SU-DHL-6 (cell line): ENCODE data around the gene ATXN7.

Experiments
- H2AFZ ChIP-seq: fragments of 200-600 bp; sonication (generic); 2 replicates; pipeline ENCODE4 v1.6.1; 2014; ENCODE audit warnings: low read depth, mild to moderate bottlenecking, moderate library complexity, mixed read lengths, antibody characterized with exemption, low read length; ENCODE audit not compliant: severe bottlenecking
- H3F3A ChIP-seq: fragments of 200-600 bp; shearing (Covaris generic); 2 replicates; pipeline ENCODE4 v1.6.0; 2016; ENCODE audit warnings: antibody characterized with exemption, mild to moderate bottlenecking; ENCODE audit not compliant: insufficient read depth
- H3K27ac ChIP-seq: fragments of 200-600 bp; sonication (generic); 2 replicates; pipeline ENCODE4 v1.5.1; 2016; ENCODE audit warnings: low read depth, mild to moderate bottlenecking, low read length, moderate library complexity, mixed read lengths
- H3K27me3 ChIP-seq: fragments of 200-600 bp; sonication (generic), shearing (Covaris generic); 2 replicates; pipeline ENCODE4 v1.6.0; 2014; ENCODE audit warnings: mild to moderate bottlenecking, low read length
- H3K36me3 ChIP-seq: fragments of 200-600 bp; sonication (generic); 2 replicates; pipeline ENCODE4 v1.6.1; 2014; ENCODE audit warnings: mild to moderate bottlenecking, low read length, mixed read lengths
- H3K4me2 ChIP-seq: fragments of 300-600, 200-600 bp; shearing (Covaris generic), sonication (generic); 2 replicates; pipeline ENCODE4 v1.6.0; 2014; ENCODE audit warnings: low read length, low read depth, mild to moderate bottlenecking; ENCODE audit not compliant: poor library complexity, severe bottlenecking
- H3K4me3 ChIP-seq: fragments of 200-600 bp; sonication (generic); 2 replicates; pipeline ENCODE4 v1.5.1; 2014; ENCODE audit warnings: antibody characterized with exemption, low read length, mild to moderate bottlenecking, mixed read lengths; ENCODE audit not compliant: insufficient read depth, poor library complexity, severe bottlenecking
- H3K79me2 ChIP-seq: fragments of 200-600 bp; sonication (generic); 2 replicates; pipeline ENCODE4 v1.6.1; 2014; ENCODE audit warnings: mild to moderate bottlenecking, low read length, moderate library complexity; ENCODE audit not compliant: insufficient read depth
- H3K9ac ChIP-seq: fragments of 200-600 bp; sonication (generic); 2 replicates; pipeline ENCODE4 v1.7.0; 2014; ENCODE audit warnings: mild to moderate bottlenecking, low read length
- H3K9me2 ChIP-seq: fragments of 200-600 bp; sonication (generic); replicated peaks from 2 replicates; pipeline ENCODE4 v1.6.1; 2014; ENCODE audit warnings: low read length; ENCODE audit not compliant: insufficient read depth
- H3K9me3 ChIP-seq: fragments of 200-600 bp; sonication (generic); 2 replicates; pipeline ENCODE4 v1.6.1; 2014; ENCODE audit warnings: low read length, mixed read lengths; ENCODE audit not compliant: insufficient read depth
- H4K20me1 ChIP-seq: fragments of 200-600 bp; sonication (generic); 2 replicates; pipeline ENCODE4 v1.6.1; 2014; ENCODE audit warnings: low read depth, mild to moderate bottlenecking, antibody characterized with exemption, low read length, moderate library complexity, mixed read lengths
- EZH2phosphoT487 ChIP-seq: fragments of 200-600 bp; sonication (generic), shearing (Covaris generic); conservative IDR thresholded peaks from 2 replicates; pipeline ENCODE4 v1.6.1; 2018; ENCODE audit warnings: mild to moderate bottlenecking, antibody characterized with exemption, low read length, moderate library complexity, mixed read lengths
- TF ChIP-seq, protein P1 (sequence below): fragments of 200-600 bp; sonication (generic); IDR thresholded peaks from one replicate; pipeline ENCODE4 v1.5.1; 2017; ENCODE audit warnings: antibody characterized with exemption, mild to moderate bottlenecking, low read length, moderate library complexity; ENCODE audit not compliant: insufficient read depth, poor library complexity, severe bottlenecking

Gene ATXN7

DNA sequence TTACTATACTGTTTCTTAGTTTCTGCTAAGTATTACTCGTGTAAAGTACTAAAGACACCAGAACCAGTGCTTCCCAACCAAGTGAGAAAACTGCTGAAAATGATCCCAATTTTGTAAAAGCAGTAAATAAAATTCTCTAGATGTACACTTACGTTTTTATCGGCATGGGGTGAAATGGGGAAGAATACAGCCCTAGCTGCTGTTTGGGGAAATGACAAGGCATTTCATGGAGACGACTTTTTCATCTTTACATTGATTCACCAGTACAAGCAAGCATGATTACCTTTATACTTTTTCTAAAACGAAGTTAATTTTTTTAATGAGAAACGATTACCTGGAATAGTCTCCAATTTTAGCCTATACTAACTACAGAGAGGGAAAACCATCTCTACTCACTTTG lies 158.3 kb downstream of the ATXN7 start:
- H3K9ac ChIP-seq = peak overlapping the region; percentile 93; the same call in 1 of the 2 replicates
- H3F3A ChIP-seq = peaks cover 12% of the 10 kb centered on the region; the same call in 1 of the 2 replicates
- no peaks in the 10 kb centered on the region for H3K9me2 ChIP-seq
- no peaks in the 10 kb centered on the region for H3K27me3 ChIP-seq
- peak overlapping the region; percentile 95 for H3K4me3 ChIP-seq
- H3K79me2 ChIP-seq = peaks cover 24% of the 10 kb centered on the region
- H2AFZ ChIP-seq = no peak overlapping the region
- no peaks in the 10 kb centered on the region for H3K9me3 ChIP-seq
- H3K27ac ChIP-seq = no peak overlapping the region
- TF ChIP-seq EZH2phosphoT487 = no peak
- TF ChIP-seq, protein P1, sequence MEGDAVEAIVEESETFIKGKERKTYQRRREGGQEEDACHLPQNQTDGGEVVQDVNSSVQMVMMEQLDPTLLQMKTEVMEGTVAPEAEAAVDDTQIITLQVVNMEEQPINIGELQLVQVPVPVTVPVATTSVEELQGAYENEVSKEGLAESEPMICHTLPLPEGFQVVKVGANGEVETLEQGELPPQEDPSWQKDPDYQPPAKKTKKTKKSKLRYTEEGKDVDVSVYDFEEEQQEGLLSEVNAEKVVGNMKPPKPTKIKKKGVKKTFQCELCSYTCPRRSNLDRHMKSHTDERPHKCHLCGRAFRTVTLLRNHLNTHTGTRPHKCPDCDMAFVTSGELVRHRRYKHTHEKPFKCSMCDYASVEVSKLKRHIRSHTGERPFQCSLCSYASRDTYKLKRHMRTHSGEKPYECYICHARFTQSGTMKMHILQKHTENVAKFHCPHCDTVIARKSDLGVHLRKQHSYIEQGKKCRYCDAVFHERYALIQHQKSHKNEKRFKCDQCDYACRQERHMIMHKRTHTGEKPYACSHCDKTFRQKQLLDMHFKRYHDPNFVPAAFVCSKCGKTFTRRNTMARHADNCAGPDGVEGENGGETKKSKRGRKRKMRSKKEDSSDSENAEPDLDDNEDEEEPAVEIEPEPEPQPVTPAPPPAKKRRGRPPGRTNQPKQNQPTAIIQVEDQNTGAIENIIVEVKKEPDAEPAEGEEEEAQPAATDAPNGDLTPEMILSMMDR = no peak
- H4K20me1 ChIP-seq = peaks cover 5% of the 10 kb centered on the region; the same call in 1 of the 2 replicates
- H3K36me3 ChIP-seq = peaks cover 32% of the 10 kb centered on the region
- peak overlapping the region; percentile 93 for H3K4me2 ChIP-seq

DNA sequence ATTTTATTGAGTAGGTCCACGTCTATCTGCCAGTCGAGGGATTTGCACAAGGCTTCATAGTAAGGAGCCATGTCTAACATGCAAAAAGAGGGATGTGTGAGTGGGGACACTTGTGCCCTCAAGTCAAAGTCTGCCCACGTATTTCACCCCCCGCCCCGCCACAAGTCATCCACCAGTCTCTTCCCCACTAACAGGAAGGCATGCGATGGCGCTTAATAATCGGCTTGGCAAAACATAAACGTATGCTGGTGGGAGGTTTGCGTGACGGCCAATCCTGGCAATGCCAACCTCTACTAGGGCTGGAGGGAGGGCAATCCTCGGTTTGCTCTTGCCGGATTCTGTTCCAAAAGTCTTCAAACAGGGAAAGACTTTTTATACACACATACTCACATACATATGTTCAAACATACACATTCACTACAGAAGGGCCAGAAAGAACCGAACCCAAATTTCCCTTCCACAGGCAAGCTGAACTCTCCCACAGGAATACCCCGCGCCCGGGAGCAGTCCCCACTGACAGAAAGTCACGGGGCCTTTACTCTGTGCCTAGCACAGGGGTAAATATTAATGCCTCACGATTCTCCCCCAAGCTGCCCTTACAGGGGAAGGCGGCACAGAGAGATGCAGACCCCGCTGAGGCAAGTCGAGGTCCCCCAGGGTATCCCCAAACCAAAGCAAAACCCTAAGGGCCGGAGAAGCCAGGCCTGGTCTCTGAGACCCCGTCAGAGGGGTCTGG lies 159.0 kb downstream of the ATXN7 start:
- H2AFZ ChIP-seq = peak overlapping the region; percentile 52

DNA sequence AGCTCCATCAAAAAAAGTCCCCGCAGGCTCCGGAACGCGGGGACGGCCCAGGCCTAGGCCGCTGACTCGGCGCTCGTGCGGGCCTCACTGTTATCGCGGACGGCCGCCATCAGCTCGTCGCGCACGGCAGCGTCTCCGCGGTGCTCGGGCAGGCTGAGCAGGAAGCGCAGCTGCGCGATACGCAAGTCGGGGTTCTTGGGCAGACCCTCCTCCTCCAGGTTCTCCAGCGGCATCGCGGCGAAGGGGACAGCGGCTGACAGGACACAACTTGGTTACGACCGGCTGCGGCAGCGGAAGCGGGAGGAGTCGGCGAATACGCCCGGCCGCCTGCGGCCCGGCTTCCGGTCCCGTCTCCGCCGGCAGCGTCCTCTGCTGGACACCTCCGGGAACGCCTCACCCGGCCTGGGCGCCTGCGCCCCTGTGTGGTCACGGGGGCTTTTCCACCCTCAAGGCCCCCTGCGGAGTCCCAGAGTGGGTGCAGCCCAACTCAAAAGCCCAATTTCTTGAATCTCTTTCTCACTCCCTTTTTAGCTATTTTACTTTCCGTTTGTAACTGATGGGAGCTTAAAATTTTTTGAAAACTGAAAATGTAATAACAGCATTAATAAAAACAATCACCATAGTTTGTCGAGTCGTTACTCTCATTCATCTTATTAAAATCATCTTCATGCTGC lies 159.7 kb downstream of the ATXN7 start, which contains the start of gene PSMD6:
PSMD6 (minus strand) TSS at position 308 of the 674 bp plus-strand sequence; CDS start at position 233, 75 bp downstream.
- H3K9ac ChIP-seq = peak within 1 kb of the TSS; percentile 93
- H3K36me3 ChIP-seq = peaks cover 31% of the 10 kb centered on the region
- H3K9me3 ChIP-seq = no peaks in the 10 kb centered on the region
- H3K27ac ChIP-seq = peak within 1 kb of the TSS; percentile 39; the same call in 1 of the 2 replicates
- H4K20me1 ChIP-seq = peaks cover 5% of the 10 kb centered on the region; the same call in 1 of the 2 replicates
- TF ChIP-seq EZH2phosphoT487 = no peak
- TF ChIP-seq, protein P1 = peak; percentile 92
- H3K27me3 ChIP-seq = no peaks in the 10 kb centered on the region
- peak within 1 kb of the TSS; percentile 98 for H2AFZ ChIP-seq
- H3K4me2 ChIP-seq = peak within 1 kb of the TSS; percentile 93
- no peaks in the 10 kb centered on the region for H3K9me2 ChIP-seq
- H3K4me3 ChIP-seq = peak within 1 kb of the TSS; percentile 95
- H3K79me2 ChIP-seq = peaks cover 24% of the 10 kb centered on the region
- H3F3A ChIP-seq = peaks cover 12% of the 10 kb centered on the region; the same call in 1 of the 2 replicates

More for the DNA sequence above, 159.0 kb downstream of the ATXN7 start:
- H3K79me2 ChIP-seq = peaks cover 24% of the 10 kb centered on the region
- H3K27me3 ChIP-seq = no peaks in the 10 kb centered on the region
- peak overlapping the region; percentile 95 for H3K4me3 ChIP-seq
- H3K27ac ChIP-seq = peak overlapping the region; percentile 39; the same call in 1 of the 2 replicates
- H3K9me2 ChIP-seq = no peaks in the 10 kb centered on the region
- peak overlapping the region; percentile 93 for H3K9ac ChIP-seq
- no peaks in the 10 kb centered on the region for H3K9me3 ChIP-seq
- peaks cover 12% of the 10 kb centered on the region; the same call in 1 of the 2 replicates for H3F3A ChIP-seq
- TF ChIP-seq, protein P1 = no peak
- TF ChIP-seq EZH2phosphoT487 = no peak
- H3K36me3 ChIP-seq = peaks cover 32% of the 10 kb centered on the region
- H3K4me2 ChIP-seq = peak overlapping the region; percentile 93
- peaks cover 5% of the 10 kb centered on the region; the same call in 1 of the 2 replicates for H4K20me1 ChIP-seq
